Measurements from ENCODE around the gene MTHFSD. TPM values are rescaled to one million over a fixed set of nuclear protein-coding genes. Genes with fewer than 3 reads are reported as not detected.

MTHFSD gene
- polyA plus RNA-seq, 1 of the 3 experiments (the other 2 are of a cell fraction) = 15.6 TPM

DNA sequence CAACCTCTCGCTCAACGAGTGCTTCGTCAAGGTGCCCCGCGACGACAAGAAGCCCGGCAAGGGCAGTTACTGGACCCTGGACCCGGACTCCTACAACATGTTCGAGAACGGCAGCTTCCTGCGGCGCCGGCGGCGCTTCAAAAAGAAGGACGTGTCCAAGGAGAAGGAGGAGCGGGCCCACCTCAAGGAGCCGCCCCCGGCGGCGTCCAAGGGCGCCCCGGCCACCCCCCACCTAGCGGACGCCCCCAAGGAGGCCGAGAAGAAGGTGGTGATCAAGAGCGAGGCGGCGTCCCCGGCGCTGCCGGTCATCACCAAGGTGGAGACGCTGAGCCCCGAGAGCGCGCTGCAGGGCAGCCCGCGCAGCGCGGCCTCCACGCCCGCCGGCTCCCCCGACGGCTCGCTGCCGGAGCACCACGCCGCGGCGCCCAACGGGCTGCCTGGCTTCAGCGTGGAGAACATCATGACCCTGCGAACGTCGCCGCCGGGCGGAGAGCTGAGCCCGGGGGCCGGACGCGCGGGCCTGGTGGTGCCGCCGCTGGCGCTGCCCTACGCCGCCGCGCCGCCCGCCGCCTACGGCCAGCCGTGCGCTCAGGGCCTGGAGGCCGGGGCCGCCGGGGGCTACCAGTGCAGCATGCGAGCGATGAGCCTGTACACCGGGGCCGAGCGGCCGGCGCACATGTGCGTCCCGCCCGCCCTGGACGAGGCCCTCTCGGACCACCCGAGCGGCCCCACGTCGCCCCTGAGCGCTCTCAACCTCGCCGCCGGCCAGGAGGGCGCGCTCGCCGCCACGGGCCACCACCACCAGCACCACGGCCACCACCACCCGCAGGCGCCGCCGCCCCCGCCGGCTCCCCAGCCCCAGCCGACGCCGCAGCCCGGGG is 12.9 kb upstream of the MTHFSD start:
- 24% methylated on average over 19 of the region's 116 CpGs for WGBS (ENCODE audit: low lambda C conversion rate)

More for the DNA sequence above, 12.9 kb upstream of the MTHFSD start:
- Histone ChIP-seq H3F3A (replicated peaks; ENCODE audit: insufficient read depth) (peaks cover 20% of the 10 kb centered on the region), H3K9ac (peak overlapping the region; percentile 93), H3K27me3 (ENCODE audit: insufficient read depth) (peaks cover 18% of the 10 kb centered on the region; the same call in 1 of the 2 replicates), H3K79me2 (ENCODE audit: insufficient read depth) (peaks cover 62% of the 10 kb centered on the region), H3K9me3 (no peaks in the 10 kb centered on the region), H3K9me2 (no peaks in the 10 kb centered on the region), H3K4me3 (ENCODE audit: low read depth in 2 of 2, low read length in 1 of 2) (peak overlapping the region; percentile 30 to 93; a peak in 3 of 4 replicates), H3K4me2 (peak overlapping the region; percentile 77), H3K27ac (ENCODE audit: low read depth in 2 of 2, low read length in 1 of 2) (peak overlapping the region in 1 of 2 experiments; percentile 76; a peak in 2 of 4 replicates), H3K4me1 (ENCODE audit: control insufficient read depth in 1 of 2, insufficient read depth in 2 of 2, low read depth in 1 of 2, low read length in 1 of 2) (peaks cover 0 to 14% of the 10 kb centered on the region in 2 experiments; a peak in 2 of 4 replicates), H4K20me1 (ENCODE audit: insufficient read depth) (peaks cover 16% of the 10 kb centered on the region; the same call in 1 of the 2 replicates), H3K36me3 (replicated peaks in 1 of 2; ENCODE audit: control insufficient read depth in 1 of 2, insufficient read depth in 2 of 2, low read length in 1 of 2) (peaks cover 0 to 21% of the 10 kb centered on the region in 2 experiments), H2AFZ (ENCODE audit: low read depth) (no peak overlapping the region)
- ChIA-PET POLR2A (no interaction called here), CTCF (interaction anchor here (0.6 kb wide), 1 partner anchor 28 kb away, joined by 3 read pairs; no protein-coding TSS in a partner anchor)
- DNase-seq = no peak
- TF ChIP-seq JUND (IDR thresholded peaks at IDR 0.05) (no peak), EP300 (IDR thresholded peaks at IDR 0.05; ENCODE audit: borderline replicate concordance in 1 of 2, low read depth in 1 of 2, low read length in 1 of 2) (no peak), GATA2 (CRISPR knock-in tag; IDR thresholded peaks at IDR 0.05) (no peak), NRF1 (IDR thresholded peaks at IDR 0.05; ENCODE audit: low read depth, low read length) (no peak), POLR2AphosphoS5 (IDR thresholded peaks at IDR 0.05; ENCODE audit: low read depth, low read length) (no peak), TCF12 (IDR thresholded peaks at IDR 0.05) (no peak), SIN3A (IDR thresholded peaks at IDR 0.05; ENCODE audit: borderline replicate concordance, low read depth, low read length) (no peak), FOSL2 (IDR thresholded peaks at IDR 0.05; ENCODE audit: borderline replicate concordance, low read depth) (no peak), CTCF (IDR thresholded peaks at IDR 0.05) (no peak), RXRA (IDR thresholded peaks at IDR 0.05; ENCODE audit: borderline replicate concordance, low read depth) (no peak)
- TF ChIP-seq, protein P1, sequence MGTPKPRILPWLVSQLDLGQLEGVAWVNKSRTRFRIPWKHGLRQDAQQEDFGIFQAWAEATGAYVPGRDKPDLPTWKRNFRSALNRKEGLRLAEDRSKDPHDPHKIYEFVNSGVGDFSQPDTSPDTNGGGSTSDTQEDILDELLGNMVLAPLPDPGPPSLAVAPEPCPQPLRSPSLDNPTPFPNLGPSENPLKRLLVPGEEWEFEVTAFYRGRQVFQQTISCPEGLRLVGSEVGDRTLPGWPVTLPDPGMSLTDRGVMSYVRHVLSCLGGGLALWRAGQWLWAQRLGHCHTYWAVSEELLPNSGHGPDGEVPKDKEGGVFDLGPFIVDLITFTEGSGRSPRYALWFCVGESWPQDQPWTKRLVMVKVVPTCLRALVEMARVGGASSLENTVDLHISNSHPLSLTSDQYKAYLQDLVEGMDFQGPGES (IDR thresholded peaks at IDR 0.05; ENCODE audit: low read depth, low read length) = no peak
- TF ChIP-seq, protein P2, sequence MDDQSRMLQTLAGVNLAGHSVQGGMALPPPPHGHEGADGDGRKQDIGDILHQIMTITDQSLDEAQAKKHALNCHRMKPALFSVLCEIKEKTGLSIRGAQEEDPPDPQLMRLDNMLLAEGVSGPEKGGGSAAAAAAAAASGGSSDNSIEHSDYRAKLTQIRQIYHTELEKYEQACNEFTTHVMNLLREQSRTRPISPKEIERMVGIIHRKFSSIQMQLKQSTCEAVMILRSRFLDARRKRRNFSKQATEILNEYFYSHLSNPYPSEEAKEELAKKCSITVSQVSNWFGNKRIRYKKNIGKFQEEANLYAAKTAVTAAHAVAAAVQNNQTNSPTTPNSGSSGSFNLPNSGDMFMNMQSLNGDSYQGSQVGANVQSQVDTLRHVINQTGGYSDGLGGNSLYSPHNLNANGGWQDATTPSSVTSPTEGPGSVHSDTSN (IDR thresholded peaks at IDR 0.05) = no peak
